Ovary (tissue), 3 donors: ENCODE results near the gene COL23A1.

ENCODE experiments used
- EP300 ChIP-seq: sonication (generic); formaldehyde crosslinking; IDR thresholded peaks from one replicate; pipeline ENCODE4 v1.6.1; 2017; ENCODE audit warnings: antibody characterized with exemption
- POLR2A ChIP-seq: fragments of 450-650 bp; IDR thresholded peaks from one replicate; pipeline ENCODE4 v1.6.1; 2017; ENCODE audit warnings: antibody characterized with exemption, mild to moderate bottlenecking, moderate library complexity
- TF ChIP-seq, protein P1 (sequence below), 3 donors: fragments of 450-650 bp in 2 of 3; fragments of 200-600 bp in 1 of 3; IDR thresholded peaks; one replicate each; pipeline versions ENCODE4 v1.5.1 to v1.8.0; 2016 to 2022; ENCODE audit warnings: antibody characterized with exemption in 3 of 3, mild to moderate bottlenecking in 1 of 3
- donor health status: DM: no; HTN: no; CAD: no.

DNA sequence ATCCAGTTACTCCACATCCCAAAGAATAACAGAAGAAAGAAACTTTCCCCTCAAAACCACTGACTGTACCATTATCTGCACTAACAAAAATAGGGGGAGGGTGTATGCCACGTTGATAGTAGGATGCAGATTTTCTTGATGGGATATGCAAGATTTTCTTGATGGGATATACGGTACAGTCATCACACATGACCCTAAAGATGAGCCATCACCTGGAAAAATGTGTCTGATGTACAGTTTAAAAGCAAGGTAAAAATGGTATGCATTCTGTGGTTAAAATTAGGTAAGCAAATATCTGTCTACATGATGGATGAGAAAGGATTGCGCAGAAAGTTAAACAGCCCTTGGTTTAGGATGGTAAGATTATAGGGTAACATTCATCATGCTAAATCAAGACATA lies 8.6 kb downstream of the COL23A1 start:
- TF ChIP-seq, protein P1, sequence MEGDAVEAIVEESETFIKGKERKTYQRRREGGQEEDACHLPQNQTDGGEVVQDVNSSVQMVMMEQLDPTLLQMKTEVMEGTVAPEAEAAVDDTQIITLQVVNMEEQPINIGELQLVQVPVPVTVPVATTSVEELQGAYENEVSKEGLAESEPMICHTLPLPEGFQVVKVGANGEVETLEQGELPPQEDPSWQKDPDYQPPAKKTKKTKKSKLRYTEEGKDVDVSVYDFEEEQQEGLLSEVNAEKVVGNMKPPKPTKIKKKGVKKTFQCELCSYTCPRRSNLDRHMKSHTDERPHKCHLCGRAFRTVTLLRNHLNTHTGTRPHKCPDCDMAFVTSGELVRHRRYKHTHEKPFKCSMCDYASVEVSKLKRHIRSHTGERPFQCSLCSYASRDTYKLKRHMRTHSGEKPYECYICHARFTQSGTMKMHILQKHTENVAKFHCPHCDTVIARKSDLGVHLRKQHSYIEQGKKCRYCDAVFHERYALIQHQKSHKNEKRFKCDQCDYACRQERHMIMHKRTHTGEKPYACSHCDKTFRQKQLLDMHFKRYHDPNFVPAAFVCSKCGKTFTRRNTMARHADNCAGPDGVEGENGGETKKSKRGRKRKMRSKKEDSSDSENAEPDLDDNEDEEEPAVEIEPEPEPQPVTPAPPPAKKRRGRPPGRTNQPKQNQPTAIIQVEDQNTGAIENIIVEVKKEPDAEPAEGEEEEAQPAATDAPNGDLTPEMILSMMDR (IDR thresholded peaks at IDR 0.05) = no peak
- TF ChIP-seq EP300 (no peak), POLR2A (no peak)
